HepG2 (cell line): ENCODE results near the gene CAPN10. TPM values are rescaled to one million over a fixed set of nuclear protein-coding genes. Genes with fewer than 3 reads are reported as not detected.

Experiments
- ATAC-seq: fragments of 200-7000 bp; cut with Tn5 transposase; 3 replicates; pipeline ENCODE4 v1.9.1; 2020; ENCODE audit warnings: mild to moderate bottlenecking, moderate library complexity
- BruUV-seq: library from RNA; stranded (reverse); fragments of 400-500 nt; replicated peaks from 2 replicates; lab custom pipeline; 2021; lab: Mats Ljungman, UMichigan
- CTCF ChIA-PET: fragments of 300-600 bp; formaldehyde crosslinking; extraction: SDS; loops from one replicate; lab custom pipeline; 2021; ENCODE audit warnings: low total read pairs, inconsistent platforms, low intra/inter-chr PET ratio; lab: Yijun Ruan, JAX
- POLR2A ChIA-PET: fragments of 350-600 bp; sonication (Branson Sonifier 250); formaldehyde crosslinking; loops from one replicate; lab custom pipeline; 2020; ENCODE audit warnings: antibody characterized with exemption, inconsistent platforms; lab: Yijun Ruan, JAX
- DNase-seq: peaks from one replicate; pipeline ENCODE4 v3.0.0-alpha.2; 2015; ENCODE audit warnings: low spot score
- FAIRE-seq: peaks from 3 replicates; lab custom pipeline; 2011; peaks lifted over from hg19 to GRCh38; lab: Jason Lieb, UNC
- H2AFZ ChIP-seq: one replicate; pipeline ENCODE4 v1.6.1; 2011; ENCODE audit warnings: low read length, inconsistent platforms
- H3K27ac ChIP-seq: fragments of 300-600 bp; 3 replicates; pipeline ENCODE4 v1.8.0; 2011; ENCODE audit warnings: mixed run types, mild to moderate bottlenecking, mixed read lengths, low read length, inconsistent platforms; ENCODE audit not compliant: insufficient read depth; ENCODE audit errors: extremely low read length
- H3K27me3 ChIP-seq, 2 experiments: fragments of 200-600 bp in 1 of 2; 2 replicates in 1 of 2; 3 replicates in 1 of 2; pipeline versions ENCODE4 v1.6.0 to v1.8.0; 2011; ENCODE audit warnings: low read length in 2 of 2, mild to moderate bottlenecking in 2 of 2, moderate library complexity in 2 of 2, inconsistent platforms in 1 of 2; ENCODE audit not compliant: insufficient read depth in 2 of 2, control insufficient read depth in 1 of 2
- H3K36me3 ChIP-seq, 2 experiments: fragments of 200-600 bp in 1 of 2; replicated peaks in 1 of 2; 2 replicates in 1 of 2; 3 replicates in 1 of 2; pipeline versions ENCODE4 v1.5.1 to v1.8.0; 2011; ENCODE audit warnings: low read length in 2 of 2, inconsistent platforms in 1 of 2; ENCODE audit not compliant: insufficient read depth in 2 of 2, control insufficient read depth in 1 of 2
- H3K4me1 ChIP-seq: 2 replicates; pipeline ENCODE4 v1.5.1; 2012; ENCODE audit warnings: low read length, inconsistent platforms; ENCODE audit not compliant: insufficient read depth
- H3K4me2 ChIP-seq: 2 replicates; pipeline ENCODE4 v1.6.0; 2011; ENCODE audit warnings: low read depth, low read length, inconsistent platforms
- H3K4me3 ChIP-seq, 3 experiments: fragments of 200-600 bp in 1 of 3; sonication (generic), shearing (Covaris generic) in 1 of 3; replicated peaks in 1 of 3; 2 replicates each; pipeline ENCODE4 v1.5.1; 2011 to 2016; ENCODE audit warnings: low read length in 3 of 3, inconsistent platforms in 2 of 3, low read depth in 2 of 3, mild to moderate bottlenecking in 2 of 3, control low read depth in 1 of 3, mixed read lengths in 1 of 3; ENCODE audit not compliant: insufficient read depth in 1 of 3
- H3K79me2 ChIP-seq: one replicate; pipeline ENCODE4 v1.6.1; 2011; ENCODE audit warnings: low read length, inconsistent platforms; ENCODE audit not compliant: insufficient read depth
- H3K9ac ChIP-seq: 2 replicates; pipeline ENCODE4 v1.6.0; 2011; ENCODE audit warnings: mild to moderate bottlenecking, low read depth, low read length, inconsistent platforms; ENCODE audit not compliant: insufficient read depth
- H3K9me3 ChIP-seq: 2 replicates; pipeline ENCODE4 v1.5.1; 2012; ENCODE audit warnings: mild to moderate bottlenecking, low read length
- H4K20me1 ChIP-seq: 2 replicates; pipeline ENCODE4 v1.6.0; 2011; ENCODE audit warnings: inconsistent platforms, mild to moderate bottlenecking, low read length, moderate library complexity; ENCODE audit not compliant: insufficient read depth
- BRD4 ChIP-seq: sonication (generic); formaldehyde crosslinking; IDR thresholded peaks from 2 replicates; pipeline ENCODE4 v1.4.0; 2020; ENCODE audit warnings: missing genetic modification reagents
- HNRNPL ChIP-seq: fragments of 200-400 bp; formaldehyde crosslinking; IDR thresholded peaks from 2 replicates; pipeline ENCODE4 v1.6.1; 2017; ENCODE audit warnings: mild to moderate bottlenecking, low read depth, low read length
- MLXIP ChIP-seq: sonication (generic); formaldehyde crosslinking; IDR thresholded peaks from 2 replicates; pipeline ENCODE4 v1.9.0; 2021; ENCODE audit warnings: missing genetic modification reagents, borderline replicate concordance
- PTBP1 ChIP-seq: fragments of 200-400 bp; formaldehyde crosslinking; IDR thresholded peaks from 2 replicates; pipeline ENCODE4 v1.6.1; 2018; ENCODE audit warnings: low read length, low read depth; ENCODE audit not compliant: poor library complexity, severe bottlenecking
- RFX3 ChIP-seq: IDR thresholded peaks from 2 replicates; pipeline ENCODE4 v1.6.1; 2016; ENCODE audit warnings: missing biosample characterization, missing genetic modification reagents
- SOX5 ChIP-seq: IDR thresholded peaks from 2 replicates; pipeline ENCODE4 v1.6.1; 2016; ENCODE audit warnings: borderline replicate concordance
- SP1 ChIP-seq, 2 experiments: fragments of 450-650 bp in 1 of 2; sonication (generic) in 1 of 2; formaldehyde crosslinking in 1 of 2; IDR thresholded peaks; 2 replicates each; pipeline versions ENCODE4 v1.4.0 to v1.6.1; 2016 to 2020; ENCODE audit warnings: missing genetic modification reagents in 1 of 2
- ZNF546 ChIP-seq: sonication (generic); formaldehyde crosslinking; conservative IDR thresholded peaks from 2 replicates; pipeline ENCODE4 v1.8.1; 2023; ENCODE audit warnings: mild to moderate bottlenecking, missing genetic modification reagents
- WGBS: methylation state at CpG from one replicate; pipeline ENCODE4 v1.1.6; 2017; ENCODE audit warnings: low lambda C conversion rate; 5-methylcytosine and 5-hydroxymethylcytosine counted together
- in situ Hi-C: cut with HindIII; loops from 2 replicates; pipeline ENCODE4 v1.10.0; 2017; ENCODE audit warnings: low pct_unique_long_range_greater_than_20kb; ENCODE audit not compliant: extremely low pct_ligation_motif_present
- intact Hi-C: fragments of 100-400 bp; cut with micrococcal nuclease; formaldehyde crosslinking; loops from one replicate; pipeline ENCODE4 v1.10.0; 2022; ENCODE audit not compliant: unreplicated experiment
- polyA plus RNA-seq, 8 experiments: library from polyadenylated mRNA; depleted of rRNA in 3 of 8; stranded (reverse) in 7 of 8; unstranded in 1 of 8; fragments of >200 nt; fragmentation: Illumina TruSeq in 4 of 8; extraction: Trizol in 4 of 8; gene quantifications; 2 replicates each; pipeline versions ENCODE4 v1.2.1 to v1.2.3, GENCODE V29; 2011 to 2016; ENCODE audit warnings: low read depth in 4 of 8, missing spikeins in 1 of 8, mixed read lengths in 1 of 8; ENCODE audit not compliant: insufficient read depth in 1 of 8
- total RNA-seq, 5 experiments: library from RNA; depleted of rRNA; stranded (reverse); fragments of >200 nt; fragmentation: Illumina TruSeq; extraction: Trizol; gene quantifications; 2 replicates each; pipeline ENCODE4 v1.2.3, GENCODE V29; 2016; ENCODE audit warnings: low read depth in 1 of 5

Gene CAPN10
- total and polyA plus RNA-seq, 2 of the 13 experiments (the other 11 are each of a cell fraction or from before 2014, with no cell fraction given) = 27.6 to 32.4 TPM

- no peaks in the 10 kb centered on the region for H4K20me1 ChIP-seq
- no peak overlapping the region for H3K4me3 ChIP-seq
- H3K4me1 ChIP-seq = peaks cover 32% of the 10 kb centered on the region
- intact Hi-C loops (loop anchor here (1.0 kb wide), 1 partner anchor 44 kb away; no protein-coding TSS in a partner anchor), in situ Hi-C loops (no loop called here)
- DNase-seq = no peak
- peak overlapping the region; percentile 94 for H3K27ac ChIP-seq
- no peak overlapping the region for H2AFZ ChIP-seq
- no peaks in the 10 kb centered on the region for H3K9me3 ChIP-seq
- H3K27me3 ChIP-seq = no peaks in the 10 kb centered on the region
- FAIRE-seq = no peak
- no TSS peak for BruUV-seq
- no peak for ATAC-seq
- peaks cover 9% of the 10 kb centered on the region for H3K79me2 ChIP-seq
- ChIA-PET POLR2A (interaction anchor here (0.7 to 1.1 kb wide), 2 partner anchors 10 to 11 kb away, joined by 3 to 4 read pairs; no protein-coding TSS in a partner anchor), CTCF (no interaction called here)
- WGBS = 95% methylated on average over 24 of the region's 34 CpGs
- peaks cover 21 to 37% of the 10 kb centered on the region in 2 experiments for H3K36me3 ChIP-seq
- no peak for TF ChIP-seq MLXIP (CRISPR knock-in tag)
- no peak for TF ChIP-seq PTBP1
- no peak for TF ChIP-seq SP1 (IDR thresholded peaks at IDR 0.05)
- no peak for TF ChIP-seq SP1 (CRISPR knock-in tag; IDR thresholded peaks at IDR 0.05)
- TF ChIP-seq BRD4 = no peak
- no peak for TF ChIP-seq HNRNPL
- no peak for TF ChIP-seq SOX5
- TF ChIP-seq RFX3 = no peak
- TF ChIP-seq ZNF546 (CRISPR knock-in tag) = no peak
- no peak overlapping the region for H3K9ac ChIP-seq
- no peak overlapping the region for H3K4me2 ChIP-seq
Observed at GRCh38 chr2:240594511-240595380, 8.2 kb downstream of the CAPN10 start.
